Ishikawa (cell line): ENCODE data around the gene SERPIND1.

Experiments
- CEBPB ChIP-seq: IDR thresholded peaks from 2 replicates; pipeline ENCODE4 v1.6.1; 2012
- CREB1 ChIP-seq: IDR thresholded peaks from 2 replicates; pipeline ENCODE4 v1.6.1; 2012; ENCODE audit warnings: low read depth
- EP300 ChIP-seq: IDR thresholded peaks from 2 replicates; pipeline ENCODE4 v1.6.1; 2012; ENCODE audit warnings: borderline replicate concordance
- RAD21 ChIP-seq: IDR thresholded peaks from 2 replicates; pipeline ENCODE4 v1.6.1; 2012; ENCODE audit warnings: low read depth
- TAF1 ChIP-seq: IDR thresholded peaks from 2 replicates; pipeline ENCODE4 v1.6.1; 2012; ENCODE audit warnings: low read depth, mild to moderate bottlenecking
- ZBTB7A ChIP-seq: IDR thresholded peaks from 2 replicates; pipeline ENCODE4 v1.6.1; 2012; ENCODE audit warnings: low read depth

- TF ChIP-seq RAD21 = no peak
- no peak for TF ChIP-seq CEBPB
- TF ChIP-seq TAF1 = no peak
- TF ChIP-seq CREB1 = no peak
- TF ChIP-seq EP300 = no peak
- TF ChIP-seq ZBTB7A = no peak
Observed at GRCh38 chr22:20742764-20743163, 31.1 kb upstream of the SERPIND1 start.
